MM.1S (cell line): ENCODE data around the gene PTCSC3.

Experiments used
- DNase-seq: peaks from one replicate; pipeline ENCODE4 v3.0.0-alpha.2; 2015
- H2AFZ ChIP-seq: fragments of 300-600 bp; sonication (generic); 2 replicates; pipeline ENCODE4 v1.6.0; 2016; ENCODE audit warnings: antibody characterized with exemption, low read length
- H3F3A ChIP-seq: fragments of 300-600 bp; sonication (generic); 2 replicates; pipeline ENCODE4 v1.6.1; 2016; ENCODE audit warnings: mild to moderate bottlenecking, antibody characterized with exemption, low read length, moderate library complexity, mixed read lengths; ENCODE audit not compliant: insufficient read depth
- H3K27ac ChIP-seq: fragments of 300-600 bp; sonication (generic); 2 replicates; pipeline ENCODE4 v1.5.1; 2016; ENCODE audit warnings: mild to moderate bottlenecking, low read length
- H3K27me3 ChIP-seq: fragments of 300-600 bp; sonication (generic); replicated peaks from 2 replicates; pipeline ENCODE4 v1.6.0; 2016; ENCODE audit warnings: low read length; ENCODE audit not compliant: insufficient read depth
- H3K36me3 ChIP-seq: fragments of 300-600 bp; sonication (generic); replicated peaks from 2 replicates; pipeline ENCODE4 v1.6.1; 2016; ENCODE audit warnings: mild to moderate bottlenecking, low read length, mixed read lengths; ENCODE audit not compliant: insufficient read depth
- H3K4me1 ChIP-seq: fragments of 300-600 bp; sonication (generic); 2 replicates; pipeline ENCODE4 v1.6.1; 2016; ENCODE audit warnings: low read length, mixed read lengths
- H3K4me2 ChIP-seq: fragments of 300-600 bp; sonication (generic); 2 replicates; pipeline ENCODE4 v1.6.0; 2016; ENCODE audit warnings: low read depth, low read length
- H3K4me3 ChIP-seq: fragments of 300-600 bp; sonication (generic); 2 replicates; pipeline ENCODE4 v1.5.1; 2016; ENCODE audit warnings: low read length, mixed read lengths
- H3K79me2 ChIP-seq: fragments of 300-600 bp; sonication (generic); 2 replicates; pipeline ENCODE4 v1.6.1; 2016; ENCODE audit warnings: mixed run types, low read length, mixed read lengths
- H3K9ac ChIP-seq: fragments of 300-600 bp; sonication (generic); 2 replicates; pipeline ENCODE4 v1.6.1; 2016; ENCODE audit warnings: low read length, mixed read lengths
- H3K9me2 ChIP-seq: fragments of 300-600 bp; sonication (generic); replicated peaks from 2 replicates; pipeline ENCODE4 v1.6.1; 2016; ENCODE audit warnings: mild to moderate bottlenecking, low read length, mixed read lengths; ENCODE audit not compliant: insufficient read depth
- H3K9me3 ChIP-seq: fragments of 300-600 bp; sonication (generic); replicated peaks from 2 replicates; pipeline ENCODE4 v1.6.1; 2016; ENCODE audit warnings: mild to moderate bottlenecking, low read length, mixed read lengths; ENCODE audit not compliant: insufficient read depth
- H4K20me1 ChIP-seq: fragments of 300-600 bp; sonication (generic); 2 replicates; pipeline ENCODE4 v1.6.1; 2016; ENCODE audit warnings: mild to moderate bottlenecking, low read length, moderate library complexity, mixed read lengths; ENCODE audit not compliant: insufficient read depth
- CTCF ChIP-seq: fragments of 300-600 bp; sonication (generic); IDR thresholded peaks from 2 replicates; pipeline ENCODE4 v1.5.1; 2016; ENCODE audit warnings: antibody characterized with exemption, low read length, mixed read lengths
- EZH2 ChIP-seq: fragments of 300-600 bp; sonication (generic); optimal IDR thresholded peaks from 2 replicates; pipeline ENCODE3; 2017; ENCODE audit warnings: low read depth, mild to moderate bottlenecking, antibody characterized with exemption, low read length, mixed read lengths
- EZH2phosphoT487 ChIP-seq: fragments of 300-600 bp; sonication (generic); IDR thresholded peaks from 2 replicates; pipeline ENCODE4 v1.6.1; 2018; ENCODE audit warnings: antibody characterized with exemption, low read length

The PTCSC3 gene

GRCh38 chr14:36097356-36097755 is 79.2 kb downstream of the PTCSC3 start:
- no peaks in the 10 kb centered on the region for H3K4me1 ChIP-seq
- DNase-seq = no peak
- no peak overlapping the region for H2AFZ ChIP-seq
- H3K36me3 ChIP-seq = no peaks in the 10 kb centered on the region
- H3F3A ChIP-seq = no peaks in the 10 kb centered on the region
- H3K9me3 ChIP-seq = no peaks in the 10 kb centered on the region
- no peak overlapping the region for H3K4me3 ChIP-seq
- no peaks in the 10 kb centered on the region for H4K20me1 ChIP-seq
- no peaks in the 10 kb centered on the region for H3K79me2 ChIP-seq
- H3K9me2 ChIP-seq = no peaks in the 10 kb centered on the region
- H3K9ac ChIP-seq = no peak overlapping the region
- TF ChIP-seq CTCF (no peak), EZH2phosphoT487 (no peak), EZH2 (no peak)
- H3K27ac ChIP-seq = no peak overlapping the region
- no peaks in the 10 kb centered on the region for H3K27me3 ChIP-seq
- H3K4me2 ChIP-seq = no peak overlapping the region

- no peaks in the 10 kb centered on the region for H3K9me3 ChIP-seq
- no peak overlapping the region for H3K4me2 ChIP-seq
- no peaks in the 10 kb centered on the region for H3K27me3 ChIP-seq
- DNase-seq = no peak
- H3K4me1 ChIP-seq = no peaks in the 10 kb centered on the region
- no peak overlapping the region for H3K27ac ChIP-seq
- no peak overlapping the region for H2AFZ ChIP-seq
- H3K79me2 ChIP-seq = no peaks in the 10 kb centered on the region
- no peaks in the 10 kb centered on the region for H3F3A ChIP-seq
- no peaks in the 10 kb centered on the region for H3K36me3 ChIP-seq
- H3K9me2 ChIP-seq = no peaks in the 10 kb centered on the region
- no peak for TF ChIP-seq EZH2phosphoT487
- TF ChIP-seq EZH2 = no peak
- no peak for TF ChIP-seq CTCF
- no peak overlapping the region for H3K4me3 ChIP-seq
- H4K20me1 ChIP-seq = no peaks in the 10 kb centered on the region
- H3K9ac ChIP-seq = no peak overlapping the region
Observed at GRCh38 chr14:36096090-36096489, 80.4 kb downstream of the PTCSC3 start.

GRCh38 chr14:36094963-36095362 is 81.6 kb downstream of the PTCSC3 start:
- H3K36me3 ChIP-seq = no peaks in the 10 kb centered on the region
- H3K4me1 ChIP-seq = no peaks in the 10 kb centered on the region
- DNase-seq = no peak
- H3K27ac ChIP-seq = no peak overlapping the region
- H3K9ac ChIP-seq = no peak overlapping the region
- no peak overlapping the region for H2AFZ ChIP-seq
- H4K20me1 ChIP-seq = no peaks in the 10 kb centered on the region
- no peaks in the 10 kb centered on the region for H3F3A ChIP-seq
- H3K9me2 ChIP-seq = no peaks in the 10 kb centered on the region
- no peak overlapping the region for H3K4me3 ChIP-seq
- H3K4me2 ChIP-seq = no peak overlapping the region
- TF ChIP-seq CTCF = no peak
- TF ChIP-seq EZH2phosphoT487 = no peak
- TF ChIP-seq EZH2 = no peak
- no peaks in the 10 kb centered on the region for H3K27me3 ChIP-seq
- H3K79me2 ChIP-seq = no peaks in the 10 kb centered on the region
- no peaks in the 10 kb centered on the region for H3K9me3 ChIP-seq
